ENCODE data around the gene STAC2.
A peak's percentile ranks its signal among the peaks of the same experiment; 100 is the strongest.

Gene STAC2

DNA sequence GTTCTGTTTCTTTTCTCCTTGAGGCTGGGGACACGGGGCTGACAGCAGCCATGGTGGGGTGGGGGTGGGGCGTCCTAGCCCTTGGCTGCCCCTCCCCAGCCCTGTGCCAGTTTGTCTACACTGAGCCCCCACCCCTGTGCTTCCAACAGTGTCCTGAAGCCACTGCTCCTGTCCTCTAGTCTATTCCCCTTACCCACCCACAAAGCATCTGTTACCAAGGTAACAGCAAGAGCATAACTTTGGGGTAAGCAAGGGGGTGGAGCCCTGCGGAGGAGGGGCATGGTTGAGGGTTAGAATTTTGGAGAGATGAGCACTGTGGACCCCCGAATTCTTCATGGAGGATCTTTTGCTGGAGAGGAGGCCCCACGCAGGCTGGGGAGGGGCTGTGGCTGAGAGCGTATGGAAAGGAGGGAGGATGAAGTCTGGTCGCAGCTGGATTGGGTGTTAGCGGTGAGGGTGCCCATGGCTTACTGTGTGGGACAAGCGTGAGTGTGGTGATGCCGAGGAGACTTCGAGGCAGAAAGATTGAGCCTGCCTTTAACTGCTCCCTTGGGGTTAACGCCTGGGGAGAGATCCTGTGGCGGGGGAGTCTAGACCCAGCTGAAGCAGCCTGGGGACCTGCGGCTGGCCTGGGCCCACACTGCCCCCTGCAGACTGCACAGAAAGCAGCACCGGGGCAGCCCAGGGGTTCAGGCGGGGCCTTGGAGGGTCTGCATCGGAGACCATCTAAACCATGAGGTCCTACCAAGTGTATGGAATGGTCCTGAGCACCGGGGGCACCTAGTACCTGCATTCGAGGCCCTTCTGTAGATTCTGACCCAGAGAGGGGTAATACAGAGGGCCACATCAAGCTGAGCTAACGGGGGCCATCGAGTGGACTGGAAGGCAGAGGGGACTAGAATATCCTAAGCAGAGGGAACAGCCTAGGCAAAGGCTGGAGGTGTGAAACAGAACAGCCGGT lies 6.1 kb upstream of the STAC2 start:
- DNase-seq = peak; percentile 37

GRCh38 chr17:39231091-39231561 lies 5.4 kb upstream of the STAC2 start:
- no peak for DNase-seq

DNA sequence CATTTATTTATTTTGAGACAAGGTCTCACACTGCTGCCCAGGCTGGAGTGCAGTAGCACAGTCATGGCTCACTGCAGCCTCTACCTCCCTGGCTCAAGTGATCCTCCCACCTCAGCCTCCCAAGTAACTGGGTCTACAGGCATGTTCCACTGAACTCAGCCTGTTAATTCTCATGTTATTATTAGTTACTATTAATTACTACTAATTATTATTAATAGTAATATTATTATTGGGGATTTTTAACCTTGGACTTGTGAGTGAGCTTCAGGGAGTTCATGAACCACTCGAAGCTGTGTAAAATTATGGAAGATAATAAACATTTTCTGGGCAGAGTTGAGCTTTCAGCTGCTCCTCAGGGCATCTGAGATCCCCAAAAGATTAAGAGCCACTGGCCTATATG lies 4.6 kb upstream of the STAC2 start:
- DNase-seq = no peak

- no peak for DNase-seq
Measured at GRCh38 chr17:39229274-39229913, 3.6 kb upstream of the STAC2 start.

DNA sequence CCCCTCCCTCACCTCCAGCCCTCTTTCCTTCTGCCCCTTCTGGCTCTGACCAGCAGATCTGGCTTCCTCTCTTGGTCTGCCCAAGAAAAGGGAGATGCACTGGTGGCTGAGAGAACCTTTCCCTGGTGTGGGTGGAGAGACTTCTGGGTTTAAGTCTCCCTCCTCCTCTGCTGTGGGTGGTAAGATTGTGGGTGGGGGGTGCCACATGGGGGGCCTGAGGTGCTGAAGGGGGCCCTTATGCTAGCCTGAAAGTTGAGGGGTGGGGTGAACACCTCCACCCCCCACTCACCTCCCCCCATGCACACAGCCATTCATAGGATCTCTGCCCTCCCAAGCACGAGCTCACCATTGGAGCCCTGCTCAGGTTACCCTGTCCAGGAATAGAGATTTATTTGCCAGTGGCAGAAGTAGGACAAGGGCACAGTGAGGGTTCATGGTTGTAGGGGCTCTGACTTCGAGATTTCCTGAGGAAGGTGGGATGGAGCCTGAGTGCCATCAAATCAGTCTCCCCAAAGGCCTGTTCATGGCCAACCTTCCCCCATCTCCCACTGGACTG lies 1.7 kb upstream of the STAC2 start:
- DNase-seq = no peak

- DNase-seq = no peak
Measured at GRCh38 chr17:39225959-39226683, 376 bp upstream of the STAC2 start.

DNA sequence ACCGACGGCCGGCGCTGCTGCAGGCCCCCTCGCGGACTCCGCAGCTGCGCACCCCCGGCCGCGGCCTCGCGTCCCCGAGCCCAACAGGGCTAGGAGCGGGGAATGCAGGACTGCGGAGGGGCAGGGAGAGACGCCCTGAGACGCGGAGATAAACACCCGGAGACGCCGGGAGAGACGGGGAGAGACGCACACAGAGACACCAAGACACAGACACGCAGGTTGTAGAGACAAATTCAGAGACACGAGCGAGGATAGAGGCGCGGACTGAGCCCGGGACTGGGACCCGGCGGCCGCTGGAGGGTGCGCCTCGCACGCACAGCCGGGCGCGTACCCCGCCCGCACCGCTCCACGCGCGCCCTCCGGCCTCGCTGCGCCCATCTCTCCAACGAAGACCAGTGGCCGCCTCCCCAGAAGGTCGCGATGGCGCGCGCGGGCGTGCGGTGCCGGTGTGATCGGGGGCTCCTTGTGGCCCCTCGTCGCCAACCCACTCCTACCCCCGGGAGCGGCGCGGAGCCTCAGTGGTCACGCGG lies 902 bp downstream of the STAC2 start:
- no peak for DNase-seq

DNA sequence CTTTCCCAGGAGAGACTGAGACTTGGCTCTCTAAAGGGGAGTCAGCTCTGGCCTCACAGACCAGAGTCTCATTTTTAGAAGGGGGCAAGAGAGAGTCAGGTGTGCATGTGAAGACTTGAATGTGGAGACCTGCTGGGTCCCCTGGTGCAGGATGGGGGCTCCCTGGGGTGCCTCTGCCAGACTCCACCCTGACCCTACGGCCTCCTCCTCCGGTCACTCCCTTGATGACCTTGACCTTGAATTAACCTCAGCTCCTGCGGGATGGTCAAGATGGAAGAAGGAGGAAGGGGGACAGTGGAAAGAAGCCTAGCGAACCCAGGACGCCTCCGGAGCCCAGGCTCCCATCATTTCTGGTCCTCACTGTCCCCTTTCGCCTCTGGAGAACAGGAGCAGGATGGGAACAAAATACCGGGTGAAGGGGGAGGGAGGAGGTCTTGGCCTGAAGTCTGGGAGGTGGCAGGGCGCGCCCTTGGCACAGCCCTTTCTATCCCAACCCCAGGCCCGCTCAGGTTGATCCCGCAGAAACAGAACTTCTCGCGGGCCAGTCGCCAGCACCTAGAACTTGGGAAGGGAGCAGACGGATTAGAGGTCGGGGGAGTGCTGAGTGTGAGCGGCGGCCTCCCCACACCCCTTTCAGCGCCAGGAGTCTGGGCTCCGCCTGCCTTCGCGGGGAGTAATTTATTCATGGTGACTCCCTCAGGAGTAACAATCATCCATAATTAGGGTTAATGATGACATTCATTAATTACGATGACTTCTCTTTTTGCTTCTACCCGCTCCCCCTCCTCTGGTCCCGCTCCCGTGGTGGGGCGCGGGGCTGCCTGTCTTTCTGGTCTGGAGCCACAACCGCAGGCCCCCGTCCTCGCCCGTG lies 1.6 kb downstream of the STAC2 start:
- no peak for DNase-seq

- no peak for DNase-seq
Measured at GRCh38 chr17:39222866-39223834, 2.6 kb downstream of the STAC2 start.

GRCh38 chr17:39222151-39222550 lies 3.6 kb downstream of the STAC2 start:
- DNase-seq = no peak

DNA sequence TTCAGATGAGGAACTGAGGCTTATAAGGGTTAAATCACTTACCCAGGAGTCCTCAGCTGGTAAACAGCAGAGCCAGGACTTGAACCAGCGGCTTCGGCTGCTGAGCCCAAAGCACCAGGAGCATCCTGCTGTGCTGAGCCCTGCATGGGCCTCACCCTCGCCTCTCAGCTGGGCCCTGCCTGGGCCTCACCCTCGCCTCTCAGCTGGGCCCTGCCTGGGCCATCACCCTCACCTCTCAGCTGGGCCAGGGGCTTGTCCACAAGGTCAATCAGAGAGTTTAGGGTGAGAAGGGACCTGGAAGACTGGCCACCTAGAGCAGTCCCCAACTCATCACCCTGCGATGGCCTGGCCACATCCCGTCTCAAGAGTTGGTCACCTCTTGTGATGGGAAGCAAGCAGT lies 4.2 kb downstream of the STAC2 start:
- no peak for DNase-seq

DNA sequence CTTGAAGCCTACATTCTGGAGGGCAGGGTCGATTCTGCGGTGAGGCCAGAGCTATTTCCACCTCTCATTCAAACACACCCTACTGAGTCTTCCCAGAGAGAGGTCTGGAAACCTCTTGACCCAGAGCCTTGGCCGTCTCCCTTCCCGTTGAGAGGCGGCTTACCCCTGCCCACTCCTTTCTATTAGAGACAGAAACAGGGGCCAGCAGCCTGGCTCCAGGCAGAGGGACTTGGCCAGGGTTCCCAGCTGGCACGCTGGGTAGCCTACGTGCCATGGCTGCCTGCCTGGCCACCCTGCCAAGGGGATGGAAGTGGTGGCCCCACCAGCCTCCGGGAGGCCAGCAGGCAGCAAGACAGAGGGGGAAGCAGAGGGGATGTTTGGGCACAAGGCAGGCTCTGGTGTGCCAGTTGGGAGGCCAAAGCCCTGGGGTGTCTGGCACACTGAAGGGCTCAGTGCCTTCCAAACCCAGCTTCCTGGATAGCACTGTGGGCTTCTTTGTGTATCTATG lies 6.0 kb downstream of the STAC2 start:
- no peak for DNase-seq

DNA sequence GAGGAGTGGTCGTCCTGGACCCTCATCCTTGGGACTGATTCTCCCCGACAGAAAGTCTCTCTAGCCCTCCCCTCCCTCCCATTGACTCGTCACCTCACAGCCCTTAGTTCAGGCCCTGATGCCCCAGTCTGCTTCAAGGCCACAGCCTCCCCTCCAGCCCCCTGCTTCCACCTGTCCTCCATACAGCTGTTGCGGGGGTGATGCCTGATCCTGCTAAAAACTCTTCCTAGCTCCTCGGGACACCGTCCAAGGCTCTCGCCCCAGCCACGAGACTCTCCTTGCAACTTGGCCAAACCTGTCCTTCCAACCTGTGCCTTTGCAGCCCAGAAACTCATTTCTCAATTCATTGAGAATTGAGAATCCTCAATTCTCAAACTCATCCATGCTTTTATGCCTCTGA lies 6.8 kb downstream of the STAC2 start:
- no peak for DNase-seq

DNA sequence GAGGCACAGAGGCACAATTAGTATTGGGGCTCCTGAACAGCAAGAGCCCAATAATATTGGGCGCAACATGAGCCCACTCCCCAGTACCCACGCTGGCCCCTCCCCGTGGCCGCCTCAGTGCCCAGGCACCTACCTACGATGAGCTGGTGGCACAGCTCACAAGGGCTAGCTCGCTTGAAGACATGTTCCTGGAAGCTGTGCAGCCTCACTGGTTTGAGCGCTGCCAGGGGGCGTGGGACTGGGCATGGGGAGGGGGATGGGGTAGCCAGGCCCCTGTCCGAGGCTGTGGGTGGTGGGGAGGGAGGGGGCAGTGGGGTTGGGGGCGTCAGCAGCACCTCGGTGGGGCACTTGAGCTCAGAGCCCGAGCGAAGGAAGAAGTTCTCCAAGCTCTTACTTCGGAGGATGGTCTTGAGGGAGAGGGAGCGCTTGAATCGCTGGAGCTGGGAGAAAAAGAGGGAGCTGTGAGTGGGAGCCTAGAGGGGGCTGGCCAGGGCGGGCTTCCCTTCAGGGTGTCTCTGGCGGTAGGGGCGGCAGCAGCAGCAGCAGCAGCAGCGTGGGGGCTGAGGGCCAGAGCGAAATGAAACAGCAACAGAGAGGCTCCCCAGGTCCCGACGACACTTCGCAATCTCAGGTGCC lies 7.9 kb downstream of the STAC2 start:
- DNase-seq = no peak

GRCh38 chr17:39213852-39214251 lies 11.9 kb downstream of the STAC2 start:
- no peak for DNase-seq

- no peak for DNase-seq
Measured at GRCh38 chr17:39212841-39213480, 12.8 kb downstream of the STAC2 start.

GRCh38 chr17:39212195-39212810 lies 13.4 kb downstream of the STAC2 start:
- DNase-seq = no peak

GRCh38 chr17:39210093-39210434 lies 15.7 kb downstream of the STAC2 start:
- no peak for DNase-seq

All from activated CD4-positive, alpha-beta T cell treated with anti-CD3 and anti-CD28 coated beads, Interleukin-2, amount 50 U/mL, for 16 hours (primary cell).